ENCODE data around the gene TAS2R43. TPM values are rescaled to one million over a fixed set of nuclear protein-coding genes. Genes with fewer than 3 reads are reported as not detected.
"Not testable (repeated sequence)": the region's sequence is repeated elsewhere in the genome, so short reads cannot be mapped to it uniquely, and the experiment has no call there.

TAS2R43 gene
- total and polyA plus RNA-seq, 2 donors, result 23.7 TPM; not detected in 1

- Histone ChIP-seq H3K4me3 (ENCODE audit: low read depth, low read length) (no peak overlapping the region), H3K27ac (ENCODE audit: low read depth) (no peak overlapping the region), H3K36me3 (ENCODE audit: insufficient read depth) (no peaks in the 10 kb centered on the region), H3K4me1 (ENCODE audit: insufficient read depth) (no peaks in the 10 kb centered on the region)
- no peak for DNase-seq (ENCODE audit: extremely low spot score)
- 92% methylated on average over 5 of the region's 5 CpGs for WGBS
Measured at GRCh38 chr12:11089246-11089645, 2.9 kb downstream of the TAS2R43 start.

- WGBS, result 96% methylated on average over 3 of the region's 3 CpGs
- H3K4me3 ChIP-seq (ENCODE audit: low read depth, low read length), result no peak overlapping the region
- no peaks in the 10 kb centered on the region for H3K36me3 ChIP-seq (ENCODE audit: insufficient read depth)
- DNase-seq (ENCODE audit: extremely low spot score), result no peak
- no peak overlapping the region for H3K27ac ChIP-seq (ENCODE audit: low read depth)
- no peaks in the 10 kb centered on the region for H3K4me1 ChIP-seq (ENCODE audit: insufficient read depth)
Measured at GRCh38 chr12:11085419-11085818, 6.7 kb downstream of the TAS2R43 start.

GRCh38 chr12:11081987-11082386 lies 10.1 kb downstream of the TAS2R43 start:
- no peak overlapping the region for H3K27ac ChIP-seq (ENCODE audit: low read depth)
- no peaks in the 10 kb centered on the region for H3K36me3 ChIP-seq (ENCODE audit: insufficient read depth)
- no peak for DNase-seq (ENCODE audit: extremely low spot score)
- H3K4me3 ChIP-seq (ENCODE audit: low read depth, low read length), result no peak overlapping the region
- 100% methylated on average over 2 of the region's 2 CpGs for WGBS
- H3K4me1 ChIP-seq (ENCODE audit: insufficient read depth), result no peaks in the 10 kb centered on the region

- 96% methylated on average over 1 of the region's 1 CpG for whole genome bisulfite sequencing
- Histone ChIP-seq H3K4me3 (ENCODE audit: low read depth, low read length) (no peak overlapping the region), H3K36me3 (ENCODE audit: insufficient read depth) (no peaks in the 10 kb centered on the region), H3K27ac (ENCODE audit: low read depth) (no peak overlapping the region), H3K4me1 (ENCODE audit: insufficient read depth) (no peaks in the 10 kb centered on the region)
- no peak for DNase-seq (ENCODE audit: extremely low spot score)
Measured at GRCh38 chr12:11078246-11078645, 13.9 kb downstream of the TAS2R43 start.

GRCh38 chr12:11075642-11076041 lies 16.5 kb downstream of the TAS2R43 start:
- DNase-seq (ENCODE audit: extremely low spot score), result no peak
- Histone ChIP-seq H3K36me3 (ENCODE audit: insufficient read depth) (no peaks in the 10 kb centered on the region), H3K27ac (ENCODE audit: low read depth) (no peak overlapping the region), H3K4me1 (ENCODE audit: insufficient read depth) (no peaks in the 10 kb centered on the region), H3K4me3 (ENCODE audit: low read depth, low read length) (no peak overlapping the region)
- 82% methylated on average over 3 of the region's 3 CpGs for WGBS

- no peak for DNase-seq (ENCODE audit: extremely low spot score)
- WGBS, result 63% methylated on average over 4 of the region's 4 CpGs
- H3K4me1 ChIP-seq (ENCODE audit: insufficient read depth), result no peaks in the 10 kb centered on the region
- H3K36me3 ChIP-seq (ENCODE audit: insufficient read depth), result no peaks in the 10 kb centered on the region
- no peak overlapping the region for H3K4me3 ChIP-seq (ENCODE audit: low read depth, low read length)
- H3K27ac ChIP-seq (ENCODE audit: low read depth), result no peak overlapping the region
Measured at GRCh38 chr12:11071414-11071813, 20.7 kb downstream of the TAS2R43 start.

GRCh38 chr12:11070999-11071398 lies 21.1 kb downstream of the TAS2R43 start:
- H3K4me1 ChIP-seq (ENCODE audit: insufficient read depth), result no peaks in the 10 kb centered on the region
- no peak for DNase-seq (ENCODE audit: extremely low spot score)
- no peak overlapping the region for H3K4me3 ChIP-seq (ENCODE audit: low read depth, low read length)
- H3K36me3 ChIP-seq (ENCODE audit: insufficient read depth), result no peaks in the 10 kb centered on the region
- no peak overlapping the region for H3K27ac ChIP-seq (ENCODE audit: low read depth)
- whole genome bisulfite sequencing, result 91% methylated on average over 1 of the region's 1 CpG

- Histone ChIP-seq H3K36me3 (ENCODE audit: insufficient read depth) (no peaks in the 10 kb centered on the region), H3K4me1 (ENCODE audit: insufficient read depth) (no peaks in the 10 kb centered on the region), H3K4me3 (ENCODE audit: low read depth, low read length) (no peak overlapping the region), H3K27ac (ENCODE audit: low read depth) (no peak overlapping the region)
- 87% methylated on average over 5 of the region's 5 CpGs for WGBS
- no peak for DNase-seq (ENCODE audit: extremely low spot score)
Measured at GRCh38 chr12:11069854-11070365, 22.2 kb downstream of the TAS2R43 start.

- no peaks in the 10 kb centered on the region for H3K36me3 ChIP-seq (ENCODE audit: insufficient read depth)
- no peak overlapping the region for H3K27ac ChIP-seq (ENCODE audit: low read depth)
- H3K4me3 ChIP-seq (ENCODE audit: low read depth, low read length), result no peak overlapping the region
- DNase-seq (ENCODE audit: extremely low spot score), result no peak
- 43% methylated on average over 2 of the region's 2 CpGs for WGBS
- no peaks in the 10 kb centered on the region for H3K4me1 ChIP-seq (ENCODE audit: insufficient read depth)
Measured at GRCh38 chr12:11067514-11067913, 24.6 kb downstream of the TAS2R43 start.

- H3K4me3 ChIP-seq (ENCODE audit: low read depth, low read length); H3K36me3 ChIP-seq (ENCODE audit: insufficient read depth); DNase-seq (ENCODE audit: extremely low spot score); H3K27ac ChIP-seq (ENCODE audit: low read depth); H3K4me1 ChIP-seq (ENCODE audit: insufficient read depth): not testable (repeated sequence)
- WGBS, result 84% methylated on average over 1 of the region's 1 CpG
Measured at GRCh38 chr12:11062194-11062593, 29.9 kb downstream of the TAS2R43 start, which contains the start of gene TAS2R46. Gene TAS2R46 (minus strand): TSS chr12:11062294. CDS start chr12:11062294, 0 bp downstream.

GRCh38 chr12:11059784-11060183 lies 32.3 kb downstream of the TAS2R43 start:
- no peak for DNase-seq (ENCODE audit: extremely low spot score)
- H3K27ac ChIP-seq (ENCODE audit: low read depth), result no peak overlapping the region
- H3K4me3 ChIP-seq (ENCODE audit: low read depth, low read length), result no peak overlapping the region
- H3K36me3 ChIP-seq (ENCODE audit: insufficient read depth), result no peaks in the 10 kb centered on the region
- H3K4me1 ChIP-seq (ENCODE audit: insufficient read depth), result no peaks in the 10 kb centered on the region

- Histone ChIP-seq H3K27ac (ENCODE audit: low read depth) (no peak overlapping the region), H3K4me3 (ENCODE audit: low read depth, low read length) (no peak overlapping the region), H3K36me3 (ENCODE audit: insufficient read depth) (no peaks in the 10 kb centered on the region), H3K4me1 (ENCODE audit: insufficient read depth) (no peaks in the 10 kb centered on the region)
- WGBS, result 94% methylated on average over 3 of the region's 3 CpGs
- no peak for DNase-seq (ENCODE audit: extremely low spot score)
Measured at GRCh38 chr12:11059041-11059440, 33.1 kb downstream of the TAS2R43 start.

- Histone ChIP-seq H3K4me3 (ENCODE audit: low read depth, low read length) (no peak overlapping the region), H3K4me1 (ENCODE audit: insufficient read depth) (no peaks in the 10 kb centered on the region), H3K27ac (ENCODE audit: low read depth) (no peak overlapping the region), H3K36me3 (ENCODE audit: insufficient read depth) (no peaks in the 10 kb centered on the region)
- 95% methylated on average over 2 of the region's 2 CpGs for WGBS
- no peak for DNase-seq (ENCODE audit: extremely low spot score)
Measured at GRCh38 chr12:11055306-11055705, 36.8 kb downstream of the TAS2R43 start.

GRCh38 chr12:11049806-11050531 lies 42.1 kb downstream of the TAS2R43 start:
- DNase-seq (ENCODE audit: extremely low spot score); H3K4me3 ChIP-seq (ENCODE audit: low read depth, low read length); H3K36me3 ChIP-seq (ENCODE audit: insufficient read depth); H3K27ac ChIP-seq (ENCODE audit: low read depth); H3K4me1 ChIP-seq (ENCODE audit: insufficient read depth): not testable (repeated sequence)
- 96% methylated on average over 7 of the region's 7 CpGs for WGBS

Measured in urinary bladder (tissue), 4 donors.